Sigmoid colon (tissue), 4 donors: ENCODE measurements around the gene LRP1.

Source experiments
- EP300 ChIP-seq, 4 donors: sonication (generic); formaldehyde crosslinking; IDR thresholded peaks; one replicate each; pipeline ENCODE4 v1.6.1; 2017; ENCODE audit warnings: antibody characterized with exemption in 4 of 4
- POLR2A ChIP-seq, 2 donors: fragments of 450-650 bp; IDR thresholded peaks; one replicate each; pipeline ENCODE4 v1.6.1; 2016; ENCODE audit warnings: antibody characterized with exemption in 2 of 2, mild to moderate bottlenecking in 2 of 2, moderate library complexity in 2 of 2

- TF ChIP-seq EP300 (IDR thresholded peaks at IDR 0.05): no peak
- TF ChIP-seq POLR2A (IDR thresholded peaks at IDR 0.05): no peak
Observed at GRCh38 chr12:57219993-57220754, 91.9 kb downstream of the LRP1 start.
